IMR-90 (cell line): Measurements from ENCODE around the gene LCE1F. TPM values are rescaled to one million over a fixed set of nuclear protein-coding genes. Genes with fewer than 3 reads are reported as not detected.

Source experiments
- ATAC-seq: fragments of 200-7000 bp; cut with Tn5 transposase; 2 replicates; pipeline ENCODE4 v1.9.1; 2020; ENCODE audit warnings: low read depth, mild to moderate bottlenecking, moderate library complexity
- BruUV-seq: library from RNA; stranded (reverse); fragments of 400-500 nt; replicated peaks from 2 replicates; lab custom pipeline; 2021; lab: Mats Ljungman, UMichigan
- CTCF ChIA-PET: fragments of 300-600 bp; formaldehyde crosslinking; extraction: SDS; loops from one replicate; lab custom pipeline; 2021; ENCODE audit warnings: antibody characterized with exemption; lab: Yijun Ruan, JAX
- POLR2A ChIA-PET: fragments of 300-600 bp; sonication (Branson Sonifier 250); formaldehyde crosslinking; loops from one replicate; lab custom pipeline; 2022; ENCODE audit warnings: antibody characterized with exemption; ENCODE audit not compliant: unreplicated experiment; lab: Charles Lee
- DNase-seq: peaks from one replicate; pipeline ENCODE4 v3.0.0; 2013
- H2AFZ ChIP-seq: replicated peaks from 2 replicates; pipeline ENCODE3; 2013; ENCODE audit warnings: low read length, mild to moderate bottlenecking; ENCODE audit not compliant: poor library complexity
- H2AK5ac ChIP-seq: 2 replicates; pipeline ENCODE4 v1.6.1; 2013; ENCODE audit warnings: low read depth, low read length, inconsistent platforms
- H2AK9ac ChIP-seq: replicated peaks from 2 replicates; pipeline ENCODE3; 2013; ENCODE audit warnings: mild to moderate bottlenecking, low read depth, low read length, moderate library complexity; ENCODE audit not compliant: poor library complexity
- H2BK120ac ChIP-seq: 2 replicates; pipeline ENCODE4 v1.6.1; 2013; ENCODE audit warnings: low read depth, low read length, inconsistent platforms
- H2BK15ac ChIP-seq: 3 replicates; pipeline ENCODE4 v1.6.1; 2013; ENCODE audit warnings: low read depth, low read length, inconsistent platforms
- H2BK20ac ChIP-seq: 2 replicates; pipeline ENCODE4 v1.6.1; 2013; ENCODE audit warnings: low read depth, mild to moderate bottlenecking, inconsistent platforms, low read length, moderate library complexity
- H2BK5ac ChIP-seq: 2 replicates; pipeline ENCODE4 v1.6.1; 2013; ENCODE audit warnings: mild to moderate bottlenecking, low read depth, low read length, inconsistent platforms; ENCODE audit not compliant: poor library complexity, severe bottlenecking
- H3K14ac ChIP-seq: replicated peaks from 2 replicates; pipeline ENCODE4 v1.6.1; 2013; ENCODE audit warnings: low read depth, low read length, inconsistent platforms
- H3K18ac ChIP-seq: 2 replicates; pipeline ENCODE4 v1.6.1; 2013; ENCODE audit warnings: low read depth, low read length, control low read depth
- H3K23ac ChIP-seq: 2 replicates; pipeline ENCODE4 v1.6.1; 2013; ENCODE audit warnings: low read depth, low read length, inconsistent platforms
- H3K27ac ChIP-seq: 2 replicates; pipeline ENCODE4 v1.5.1; 2013; ENCODE audit warnings: mild to moderate bottlenecking, control low read depth, low read length; ENCODE audit not compliant: insufficient read depth
- H3K27me3 ChIP-seq: 2 replicates; pipeline ENCODE4 v1.6.1; 2013; ENCODE audit warnings: low read length; ENCODE audit not compliant: control insufficient read depth, insufficient read depth
- H3K36me3 ChIP-seq: 2 replicates; pipeline ENCODE4 v1.6.1; 2013; ENCODE audit warnings: low read length, mixed read lengths; ENCODE audit not compliant: control insufficient read depth, insufficient read depth
- H3K4ac ChIP-seq: 2 replicates; pipeline ENCODE4 v1.6.1; 2013; ENCODE audit warnings: low read depth, low read length, inconsistent platforms
- H3K4me1 ChIP-seq: 2 replicates; pipeline ENCODE4 v1.6.1; 2013; ENCODE audit warnings: low read length, mixed read lengths; ENCODE audit not compliant: control insufficient read depth, insufficient read depth
- H3K4me2 ChIP-seq: 2 replicates; pipeline ENCODE4 v1.6.1; 2013; ENCODE audit warnings: low read depth, mild to moderate bottlenecking, control low read depth, low read length, moderate library complexity
- H3K4me3 ChIP-seq: 2 replicates; pipeline ENCODE4 v1.5.1; 2013; ENCODE audit warnings: low read depth, mild to moderate bottlenecking, control low read depth, low read length, moderate library complexity; ENCODE audit not compliant: insufficient read depth
- H3K56ac ChIP-seq: 2 replicates; pipeline ENCODE4 v1.6.1; 2013; ENCODE audit warnings: low read length, inconsistent platforms; ENCODE audit not compliant: insufficient read depth; ENCODE audit errors: extremely low read depth
- H3K79me1 ChIP-seq, 2 experiments: 2 replicates each; pipeline ENCODE4 v1.6.1; 2013; ENCODE audit warnings: low read length in 2 of 2, inconsistent platforms in 1 of 2, low read depth in 1 of 2
- H3K9ac ChIP-seq: 2 replicates; pipeline ENCODE4 v1.6.1; 2013; ENCODE audit warnings: low read depth, low read length, control low read depth
- H3K9me1 ChIP-seq: 2 replicates; pipeline ENCODE4 v1.6.1; 2013; ENCODE audit warnings: low read length, inconsistent platforms; ENCODE audit not compliant: insufficient read depth
- H3K9me3 ChIP-seq: 2 replicates; pipeline ENCODE4 v1.6.1; 2013; ENCODE audit warnings: low read length; ENCODE audit not compliant: control insufficient read depth, insufficient read depth
- H4K20me1 ChIP-seq: 2 replicates; pipeline ENCODE4 v1.6.1; 2013; ENCODE audit warnings: low read length, inconsistent platforms; ENCODE audit not compliant: insufficient read depth
- H4K5ac ChIP-seq: 2 replicates; pipeline ENCODE4 v1.6.1; 2013; ENCODE audit warnings: mild to moderate bottlenecking, low read depth, low read length, control low read depth
- H4K8ac ChIP-seq, 2 experiments: 2 replicates each; pipeline ENCODE4 v1.6.1; 2013; ENCODE audit warnings: low read depth in 2 of 2, low read length in 2 of 2, control low read depth in 1 of 2, inconsistent platforms in 1 of 2
- H4K91ac ChIP-seq: 2 replicates; pipeline ENCODE4 v1.6.1; 2013; ENCODE audit warnings: low read depth, low read length, inconsistent platforms; ENCODE audit not compliant: insufficient read depth
- BHLHE40 ChIP-seq: fragments of 150-350 bp; IDR thresholded peaks from 2 replicates; pipeline ENCODE4 v1.6.1; 2016; ENCODE audit warnings: mild to moderate bottlenecking, low read depth, low read length
- CEBPB ChIP-seq: IDR thresholded peaks from 2 replicates; pipeline ENCODE4 v1.6.1; 2012; ENCODE audit warnings: low read depth, low read length, improper control_type of control experiment
- CHD1 ChIP-seq: IDR thresholded peaks from 2 replicates; pipeline ENCODE4 v1.6.1; 2012; ENCODE audit warnings: low read depth, low read length, improper control_type of control experiment
- FOS ChIP-seq: fragments of 150-350 bp; IDR thresholded peaks from 2 replicates; pipeline ENCODE4 v1.6.1; 2016; ENCODE audit warnings: low read depth, low read length
- MAFK ChIP-seq: IDR thresholded peaks from 2 replicates; pipeline ENCODE4 v1.6.1; 2012; ENCODE audit warnings: low read depth, low read length, improper control_type of control experiment
- MAZ ChIP-seq: IDR thresholded peaks from 2 replicates; pipeline ENCODE4 v1.6.1; 2012; ENCODE audit warnings: low read depth, mild to moderate bottlenecking, low read length, improper control_type of control experiment, moderate library complexity, borderline replicate concordance
- MXI1 ChIP-seq: IDR thresholded peaks from 2 replicates; pipeline ENCODE4 v1.6.1; 2012; ENCODE audit warnings: low read depth, mild to moderate bottlenecking, low read length, moderate library complexity, borderline replicate concordance
- NFE2L2 ChIP-seq: fragments of 150-350 bp; IDR thresholded peaks from 2 replicates; pipeline ENCODE4 v1.6.1; 2016; ENCODE audit warnings: low read depth, mild to moderate bottlenecking, low read length
- POLR2A ChIP-seq: IDR thresholded peaks from 2 replicates; pipeline ENCODE4 v1.6.1; 2012; ENCODE audit warnings: mild to moderate bottlenecking, low read depth, low read length
- RAD21 ChIP-seq: IDR thresholded peaks from 2 replicates; pipeline ENCODE4 v1.6.1; 2012; ENCODE audit warnings: low read length, improper control_type of control experiment
- RCOR1 ChIP-seq: IDR thresholded peaks from 2 replicates; pipeline ENCODE4 v1.6.1; 2012; ENCODE audit warnings: mild to moderate bottlenecking, low read length, improper control_type of control experiment; ENCODE audit not compliant: insufficient replicate concordance
- RFX5 ChIP-seq: IDR thresholded peaks from 2 replicates; pipeline ENCODE4 v1.8.0; 2012; ENCODE audit warnings: low read depth, mild to moderate bottlenecking, low read length, moderate library complexity
- SMC3 ChIP-seq: fragments of 150-350 bp; IDR thresholded peaks from 2 replicates; pipeline ENCODE4 v1.6.1; 2016; ENCODE audit warnings: low read depth, mild to moderate bottlenecking, antibody characterized with exemption, low read length, moderate library complexity
- WGBS, 2 experiments: methylation state at CpG; one replicate each; pipeline versions ENCODE4 v1.1.5 to v1.1.7; 2013; ENCODE audit warnings: missing lambda C conversion rate in 2 of 2; ENCODE audit not compliant: insufficient read length in 1 of 2; ENCODE audit errors: extremely low coverage in 2 of 2; 5-methylcytosine and 5-hydroxymethylcytosine counted together
- dilution Hi-C: fragments of 300-500 bp; cut with HindIII; formaldehyde crosslinking; loops from one replicate; pipeline ENCODE4 v1.14.3; 2018; ENCODE audit warnings: low sequenced_read_pairs; ENCODE audit not compliant: unreplicated experiment
- in situ Hi-C: fragments of 300-500 bp; cut with MboI; formaldehyde crosslinking; loops from 3 replicates; pipeline ENCODE4 v1.14.3; 2019; ENCODE audit warnings: low sequenced_read_pairs, inconsistent platforms, mixed read lengths
- intact Hi-C: fragments of 100-400 bp; cut with micrococcal nuclease; formaldehyde crosslinking; loops from 2 replicates; pipeline ENCODE4 v1.10.0; 2022
- polyA plus RNA-seq, 3 experiments: library from polyadenylated mRNA; depleted of rRNA; stranded (reverse); fragments of >200 nt; gene quantifications; 2 replicates each; pipeline ENCODE4 v1.2.3, GENCODE V29; 2012; ENCODE audit warnings: low replicate concordance in 1 of 3
- total RNA-seq: library from RNA; depleted of rRNA; stranded (reverse); fragments of >200 nt; gene quantifications from 2 replicates; pipeline ENCODE4 v1.2.3, GENCODE V29; 2012
- TF ChIP-seq, protein P1 (sequence below): conservative IDR thresholded peaks from 2 replicates; pipeline ENCODE4 v1.5.1; 2012; ENCODE audit warnings: mild to moderate bottlenecking, low read depth, low read length, improper control_type of control experiment
- TF ChIP-seq, protein P2 (sequence below): fragments of 150-350 bp; IDR thresholded peaks from 2 replicates; pipeline ENCODE4 v1.6.1; 2017; ENCODE audit warnings: mild to moderate bottlenecking, antibody characterized with exemption, low read length, low read depth
- TF ChIP-seq, protein P3 (sequence below): fragments of 150-350 bp; IDR thresholded peaks from 2 replicates; pipeline ENCODE4 v1.6.1; 2016; ENCODE audit warnings: low read depth, mild to moderate bottlenecking, low read length, moderate library complexity, borderline replicate concordance

Gene LCE1F
- total and polyA plus RNA-seq, 2 of the 4 experiments (the other 2 are of a cell fraction) = not detected

DNA sequence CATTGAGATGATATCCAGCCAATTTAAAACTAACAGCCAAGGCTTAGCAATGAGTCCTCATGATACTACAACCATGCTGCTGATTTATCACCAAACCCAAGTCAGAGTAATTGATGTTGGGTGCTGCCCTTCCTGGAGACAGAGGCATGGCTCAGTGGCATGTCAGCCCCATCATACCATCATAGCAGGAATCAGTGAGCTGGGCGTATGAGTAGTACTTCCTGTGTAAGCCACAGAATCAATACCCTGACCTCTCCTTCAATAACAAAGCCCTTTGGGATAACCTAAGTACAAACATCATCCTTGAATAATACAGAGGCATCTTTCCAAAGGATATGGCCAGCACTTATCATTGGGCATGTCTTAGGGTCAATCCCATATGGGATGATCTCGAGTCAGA is 8.2 kb downstream of the LCE1F start:
- no peak overlapping the region for H2AK5ac ChIP-seq
- H3K18ac ChIP-seq = no peak overlapping the region
- DNase-seq (no peak), ATAC-seq (no peak)
- H3K4me3 ChIP-seq = no peak overlapping the region
- dilution Hi-C loops = no loop called here
- H2BK15ac ChIP-seq = no peak overlapping the region
- intact Hi-C loops = no loop called here
- H2BK120ac ChIP-seq = no peak overlapping the region
- no peak overlapping the region for H2BK5ac ChIP-seq
- no peak overlapping the region for H4K8ac ChIP-seq
- no peak overlapping the region for H2AK9ac ChIP-seq
- no TSS peak for BruUV-seq
- TF ChIP-seq, protein P1, sequence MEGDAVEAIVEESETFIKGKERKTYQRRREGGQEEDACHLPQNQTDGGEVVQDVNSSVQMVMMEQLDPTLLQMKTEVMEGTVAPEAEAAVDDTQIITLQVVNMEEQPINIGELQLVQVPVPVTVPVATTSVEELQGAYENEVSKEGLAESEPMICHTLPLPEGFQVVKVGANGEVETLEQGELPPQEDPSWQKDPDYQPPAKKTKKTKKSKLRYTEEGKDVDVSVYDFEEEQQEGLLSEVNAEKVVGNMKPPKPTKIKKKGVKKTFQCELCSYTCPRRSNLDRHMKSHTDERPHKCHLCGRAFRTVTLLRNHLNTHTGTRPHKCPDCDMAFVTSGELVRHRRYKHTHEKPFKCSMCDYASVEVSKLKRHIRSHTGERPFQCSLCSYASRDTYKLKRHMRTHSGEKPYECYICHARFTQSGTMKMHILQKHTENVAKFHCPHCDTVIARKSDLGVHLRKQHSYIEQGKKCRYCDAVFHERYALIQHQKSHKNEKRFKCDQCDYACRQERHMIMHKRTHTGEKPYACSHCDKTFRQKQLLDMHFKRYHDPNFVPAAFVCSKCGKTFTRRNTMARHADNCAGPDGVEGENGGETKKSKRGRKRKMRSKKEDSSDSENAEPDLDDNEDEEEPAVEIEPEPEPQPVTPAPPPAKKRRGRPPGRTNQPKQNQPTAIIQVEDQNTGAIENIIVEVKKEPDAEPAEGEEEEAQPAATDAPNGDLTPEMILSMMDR = no peak
- TF ChIP-seq BHLHE40 (no peak), POLR2A (no peak), NFE2L2 (no peak), MAZ (no peak), SMC3 (no peak), RAD21 (no peak), CEBPB (no peak), MAFK (no peak), FOS (no peak), RCOR1 (no peak), MXI1 (no peak), CHD1 (no peak), RFX5 (no peak)
- TF ChIP-seq, protein P2, sequence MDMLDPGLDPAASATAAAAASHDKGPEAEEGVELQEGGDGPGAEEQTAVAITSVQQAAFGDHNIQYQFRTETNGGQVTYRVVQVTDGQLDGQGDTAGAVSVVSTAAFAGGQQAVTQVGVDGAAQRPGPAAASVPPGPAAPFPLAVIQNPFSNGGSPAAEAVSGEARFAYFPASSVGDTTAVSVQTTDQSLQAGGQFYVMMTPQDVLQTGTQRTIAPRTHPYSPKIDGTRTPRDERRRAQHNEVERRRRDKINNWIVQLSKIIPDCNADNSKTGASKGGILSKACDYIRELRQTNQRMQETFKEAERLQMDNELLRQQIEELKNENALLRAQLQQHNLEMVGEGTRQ = no peak
- TF ChIP-seq, protein P3, sequence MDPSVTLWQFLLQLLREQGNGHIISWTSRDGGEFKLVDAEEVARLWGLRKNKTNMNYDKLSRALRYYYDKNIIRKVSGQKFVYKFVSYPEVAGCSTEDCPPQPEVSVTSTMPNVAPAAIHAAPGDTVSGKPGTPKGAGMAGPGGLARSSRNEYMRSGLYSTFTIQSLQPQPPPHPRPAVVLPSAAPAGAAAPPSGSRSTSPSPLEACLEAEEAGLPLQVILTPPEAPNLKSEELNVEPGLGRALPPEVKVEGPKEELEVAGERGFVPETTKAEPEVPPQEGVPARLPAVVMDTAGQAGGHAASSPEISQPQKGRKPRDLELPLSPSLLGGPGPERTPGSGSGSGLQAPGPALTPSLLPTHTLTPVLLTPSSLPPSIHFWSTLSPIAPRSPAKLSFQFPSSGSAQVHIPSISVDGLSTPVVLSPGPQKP = no peak
- H3K9ac ChIP-seq = no peak overlapping the region
- no peaks in the 10 kb centered on the region for H4K20me1 ChIP-seq
- no peak overlapping the region for H2AFZ ChIP-seq
- in situ Hi-C loops = no loop called here
- ChIA-PET POLR2A (no interaction called here), CTCF (no interaction called here)
- no CpG with 5 or more reads among the region's 2 CpGs for WGBS, 2 experiments
- H4K5ac ChIP-seq = no peak overlapping the region
- H4K91ac ChIP-seq = no peak overlapping the region
- no peak overlapping the region for H3K56ac ChIP-seq
- H3K4ac ChIP-seq = no peak overlapping the region
- H3K4me2 ChIP-seq = no peak overlapping the region
- no peaks in the 10 kb centered on the region for H3K4me1 ChIP-seq
- no peak overlapping the region for H3K14ac ChIP-seq
- no peaks in the 10 kb centered on the region for H3K36me3 ChIP-seq
- H3K79me1 ChIP-seq = no peaks in the 10 kb centered on the region
- no peaks in the 10 kb centered on the region for H3K27me3 ChIP-seq
- no peaks in the 10 kb centered on the region for H3K9me1 ChIP-seq
- H3K23ac ChIP-seq = no peak overlapping the region
- no peak overlapping the region for H3K27ac ChIP-seq
- H2BK20ac ChIP-seq = no peak overlapping the region
- H3K9me3 ChIP-seq = no peaks in the 10 kb centered on the region
